GM10266 (cell line): ENCODE measurements around the gene PTBP1.

Source experiments
- DNase-seq: peaks from one replicate; pipeline ENCODE4 v3.0.0; 2012; ENCODE audit errors: extremely low spot score
- CTCF ChIP-seq: IDR thresholded peaks from 2 replicates; pipeline ENCODE4 v1.5.1; 2012; ENCODE audit warnings: mild to moderate bottlenecking, low read depth; ENCODE audit not compliant: control insufficient read depth, insufficient read depth; ENCODE audit errors: missing control alignments

Gene PTBP1

GRCh38 chr19:763869-764268, 33.4 kb upstream of the PTBP1 start:
- TF ChIP-seq CTCF, result no peak
- no peak for DNase-seq

GRCh38 chr19:764301-764700, 33.0 kb upstream of the PTBP1 start:
- DNase-seq, result no peak
- TF ChIP-seq CTCF, result no peak

DNA sequence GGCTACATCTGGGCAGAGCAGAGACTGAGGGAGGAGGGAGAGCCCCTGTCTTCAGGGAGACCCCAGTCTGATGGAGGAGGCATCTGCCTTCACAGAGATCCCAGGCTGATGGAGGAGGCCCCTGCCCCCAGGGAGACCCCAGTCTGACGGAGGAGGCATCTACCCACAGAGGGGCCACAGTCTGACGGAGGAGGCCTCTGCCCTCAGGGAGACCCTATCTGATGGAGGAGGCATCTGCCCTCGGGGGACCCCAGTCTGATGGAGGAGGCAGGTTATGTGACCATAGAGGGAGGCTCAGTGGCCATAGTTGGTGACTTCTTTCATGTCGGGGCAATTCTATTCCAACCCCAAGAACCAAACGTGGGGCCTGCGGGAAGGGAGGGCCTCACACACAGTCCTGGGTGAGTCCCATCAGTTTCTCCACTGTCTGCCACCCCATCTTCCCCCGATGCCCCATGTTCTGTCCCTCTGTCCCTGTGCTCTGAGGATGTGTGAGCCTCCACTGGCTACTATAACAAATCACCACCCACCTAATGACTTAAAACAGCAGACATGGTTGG, 32.0 kb upstream of the PTBP1 start:
- DNase-seq, result no peak
- no peak for TF ChIP-seq CTCF

GRCh38 chr19:768424-768823, 28.8 kb upstream of the PTBP1 start:
- no peak for DNase-seq
- TF ChIP-seq CTCF, result no peak

DNA sequence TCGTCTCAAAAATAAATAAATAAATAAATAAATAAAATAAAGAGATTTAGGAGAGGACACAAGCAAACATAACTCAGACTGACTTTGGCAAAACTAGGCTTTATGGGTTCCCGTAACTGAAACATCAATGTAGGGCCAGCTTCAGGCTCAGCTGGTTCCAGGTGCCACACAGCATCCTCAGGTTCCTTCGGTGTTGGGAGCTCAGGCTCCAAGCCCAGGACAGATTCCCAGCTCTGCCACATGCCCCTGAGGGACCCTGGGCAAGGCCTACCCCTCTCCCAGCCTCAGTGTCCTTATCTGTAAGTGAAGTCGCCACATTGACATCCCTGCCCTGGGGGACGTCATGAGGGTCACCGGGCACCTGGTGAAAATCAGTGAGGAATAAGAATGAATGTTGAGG, 27.6 kb upstream of the PTBP1 start:
- TF ChIP-seq CTCF, result no peak
- DNase-seq, result no peak

DNA sequence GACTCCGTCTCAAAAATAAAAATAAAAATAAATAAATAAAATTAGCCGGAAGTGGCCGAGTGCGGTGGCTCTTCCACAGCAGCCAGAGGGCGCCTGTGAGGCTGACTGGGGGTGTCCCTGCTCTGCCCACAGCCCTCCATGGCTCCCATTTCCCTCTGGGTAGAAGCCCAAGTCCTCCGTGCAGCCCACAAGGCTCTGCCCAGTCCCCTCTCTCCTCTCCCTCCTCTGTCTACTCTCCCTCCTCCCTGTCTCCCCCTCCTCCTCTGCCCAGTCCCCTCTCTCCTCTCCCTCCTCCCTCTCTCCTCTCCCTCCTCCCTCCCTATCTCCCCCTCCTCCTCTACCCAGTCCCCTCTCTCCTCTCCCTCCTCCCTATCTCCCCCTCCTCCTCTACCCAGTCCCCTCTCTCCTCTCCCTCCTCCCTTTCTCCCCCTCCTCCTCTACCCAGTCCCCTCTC, 25.9 kb upstream of the PTBP1 start:
- TF ChIP-seq CTCF, result peak; percentile 45
- peak; percentile 79 for DNase-seq

GRCh38 chr19:772063-772462, 25.2 kb upstream of the PTBP1 start:
- no peak for DNase-seq
- no peak for TF ChIP-seq CTCF
